Prostate gland (tissue), 2 donors: ENCODE measurements around the gene IDH2. TPM values are rescaled to one million over a fixed set of nuclear protein-coding genes. Genes with fewer than 3 reads are reported as not detected.

Source experiments
- DNase-seq: peaks from one replicate; pipeline ENCODE4 v3.0.0-alpha.2; 2019; ENCODE audit warnings: low spot score
- H3K27ac ChIP-seq, 2 donors: fragments of 200-600 bp; sonication (generic); 2 replicates each; pipeline ENCODE4 v1.5.1; 2017 to 2019
- H3K27me3 ChIP-seq: fragments of 200-600 bp; sonication (generic); replicated peaks from 2 replicates; pipeline ENCODE4 v1.5.1; 2019; ENCODE audit not compliant: insufficient read depth
- H3K36me3 ChIP-seq, 2 donors: fragments of 200-600 bp; sonication (generic); 1 replicate in 1 of 2; 2 replicates in 1 of 2; pipeline versions ENCODE4 v1.5.1 to v1.8.1; 2017 to 2019
- H3K4me1 ChIP-seq: fragments of 200-600 bp; sonication (generic); replicated peaks from 2 replicates; pipeline ENCODE4 v1.5.1; 2019
- H3K4me3 ChIP-seq, 2 donors: fragments of 200-600 bp; sonication (generic); 2 replicates each; pipeline ENCODE4 v1.5.1; 2017 to 2019
- H3K9me3 ChIP-seq: fragments of 200-600 bp; sonication (generic); 2 replicates; pipeline ENCODE4 v1.5.1; 2017
- CTCF ChIP-seq, 4 experiments: fragments of 200-600 bp in 2 of 4; fragments of 450-650 bp in 2 of 4; sonication (generic) in 2 of 4; IDR thresholded peaks; 1 replicate in 3 of 4; 2 replicates in 1 of 4; pipeline ENCODE4 v1.5.1; 2016 to 2019; ENCODE audit warnings: antibody characterized with exemption in 4 of 4, mild to moderate bottlenecking in 2 of 4, moderate library complexity in 2 of 4
- POLR2A ChIP-seq: fragments of 450-650 bp; IDR thresholded peaks from one replicate; pipeline ENCODE4 v1.6.1; 2016; ENCODE audit warnings: antibody characterized with exemption, mild to moderate bottlenecking
- POLR2AphosphoS5 ChIP-seq: sonication (generic); formaldehyde crosslinking; IDR thresholded peaks from one replicate; pipeline ENCODE4 v1.6.1; 2017; ENCODE audit warnings: antibody characterized with exemption
- WGBS: methylation state at CpG from one replicate; pipeline ENCODE4 v1.1.5; 2018; 5-methylcytosine and 5-hydroxymethylcytosine counted together
- intact Hi-C: fragments of 100-400 bp; cut with DNase I; formaldehyde crosslinking; loops from one replicate; pipeline ENCODE4 v1.14.2; 2022
- total RNA-seq, 2 donors: library from RNA; depleted of rRNA; stranded (reverse); fragments of >200 nt; gene quantifications; one replicate each; pipeline ENCODE4 v1.1.0, GENCODE V29; 2016

The IDH2 gene
- total RNA-seq, 2 donors from 2014 or later = 98.1 to 190 TPM

- H3K9me3 ChIP-seq = no peaks in the 10 kb centered on the region
- TF ChIP-seq POLR2AphosphoS5 (no peak), POLR2A (no peak), CTCF (IDR thresholded peaks at IDR 0.05) (no peak)
- intact Hi-C loops = loop anchor here (5.0 kb wide), 1 partner anchor 79 kb away; the partner anchor contains the start of gene ZNF710
- 74% methylated on average over 11 of the region's 11 CpGs for WGBS
- no peak for DNase-seq
- H3K27me3 ChIP-seq = no peaks in the 10 kb centered on the region
- peaks cover 10 to 17% of the 10 kb centered on the region in 2 donors for H3K36me3 ChIP-seq
- no peak overlapping the region for H3K4me3 ChIP-seq
- no peaks in the 10 kb centered on the region for H3K4me1 ChIP-seq
- H3K27ac ChIP-seq = no peak overlapping the region
Observed at GRCh38 chr15:90080818-90081393, 21.4 kb downstream of the IDH2 start.

GRCh38 chr15:90080458-90080755 lies 21.9 kb downstream of the IDH2 start:
- Histone ChIP-seq H3K27me3 (no peaks in the 10 kb centered on the region), H3K27ac (no peak overlapping the region), H3K9me3 (no peaks in the 10 kb centered on the region), H3K4me1 (no peaks in the 10 kb centered on the region), H3K36me3 (peaks cover 10 to 12% of the 10 kb centered on the region in 2 donors), H3K4me3 (no peak overlapping the region)
- TF ChIP-seq POLR2A = no peak
- TF ChIP-seq CTCF (IDR thresholded peaks at IDR 0.05) = no peak
- no peak for TF ChIP-seq POLR2AphosphoS5
- no peak for DNase-seq
- intact Hi-C loops = loop anchor here (5.0 kb wide), 1 partner anchor 78 kb away; the partner anchor contains the start of gene ZNF710
- 82% methylated on average over 9 of the region's 9 CpGs for WGBS

- no peak for TF ChIP-seq CTCF (IDR thresholded peaks at IDR 0.05)
- no peak for TF ChIP-seq POLR2AphosphoS5
- intact Hi-C loops = loop anchor here (5.0 to 10.0 kb wide), 2 partner anchors 78 to 315 kb away; partner anchors contain the start of gene ZNF710
- 87% methylated on average over 28 of the region's 28 CpGs for WGBS
Observed at GRCh38 chr15:90079619-90080457, 22.4 kb downstream of the IDH2 start.

GRCh38 chr15:90078965-90079364 lies 23.3 kb downstream of the IDH2 start:
- Histone ChIP-seq H3K27me3 (no peaks in the 10 kb centered on the region), H3K4me1 (peaks cover 3% of the 10 kb centered on the region), H3K36me3 (peaks cover 4 to 6% of the 10 kb centered on the region in 2 donors), H3K9me3 (no peaks in the 10 kb centered on the region), H3K27ac (no peak overlapping the region), H3K4me3 (no peak overlapping the region)
- intact Hi-C loops = loop anchor here (10.0 kb wide), 1 partner anchor 314 kb away; no protein-coding TSS in a partner anchor
- DNase-seq = no peak
- 90% methylated on average over 7 of the region's 7 CpGs for WGBS
- TF ChIP-seq POLR2AphosphoS5 (no peak), POLR2A (no peak), CTCF (IDR thresholded peaks at IDR 0.05) (no peak)

More at GRCh38 chr15:90079619-90080457, 22.4 kb downstream of the IDH2 start:
- no peak overlapping the region for H3K27ac ChIP-seq
- H3K9me3 ChIP-seq = no peaks in the 10 kb centered on the region
- no peak overlapping the region for H3K4me3 ChIP-seq
- H3K36me3 ChIP-seq = peaks cover 6 to 10% of the 10 kb centered on the region in 2 donors
- DNase-seq = no peak
- H3K4me1 ChIP-seq = peaks cover 3% of the 10 kb centered on the region
- H3K27me3 ChIP-seq = no peaks in the 10 kb centered on the region
